HCT116 (cell line): ENCODE data around the gene TIGAR. TPM values are rescaled to one million over a fixed set of nuclear protein-coding genes. Genes with fewer than 3 reads are reported as not detected.

ENCODE experiments used
- ATAC-seq: fragments of 200-7000 bp; cut with Tn5 transposase; 2 replicates; pipeline ENCODE4 v1.9.1; 2020; ENCODE audit warnings: mild to moderate bottlenecking, moderate library complexity
- BruUV-seq: library from RNA; stranded (reverse); fragments of 400-500 nt; replicated peaks from 2 replicates; lab custom pipeline; 2021; lab: Mats Ljungman, UMichigan
- CTCF ChIA-PET: fragments of 300-600 bp; sonication (Branson Sonifier 250); formaldehyde crosslinking; loops from one replicate; lab custom pipeline; 2021; ENCODE audit warnings: antibody characterized with exemption; lab: Charles Lee
- POLR2A ChIA-PET: fragments of 300-600, 350-600 bp; sonication (Branson Sonifier 250); formaldehyde crosslinking; loops from one replicate; lab custom pipeline; 2021; ENCODE audit warnings: antibody characterized with exemption; lab: Charles Lee
- RAD21 ChIA-PET, 2 experiments: fragments of 300-600 bp; sonication (Branson Sonifier 250); formaldehyde crosslinking; loops; one replicate each; lab custom pipeline; 2023; ENCODE audit warnings: low total read pairs in 2 of 2; ENCODE audit not compliant: uncharacterized antibody in 2 of 2, unreplicated experiment in 2 of 2, low non-redundant PET in 1 of 2; lab: Charles Lee
- DNase-seq: peaks from one replicate; pipeline ENCODE4 v3.0.0-alpha.2; 2010; ENCODE audit warnings: low read depth, low spot score
- H2AFZ ChIP-seq: fragments of 200-600 bp; shearing (Covaris generic), sonication (generic); 2 replicates; pipeline ENCODE4 v1.6.1; 2017; ENCODE audit warnings: low read depth, mixed run types, mixed read lengths, antibody characterized with exemption, low read length; ENCODE audit not compliant: poor library complexity, severe bottlenecking
- H3K27ac ChIP-seq: 2 replicates; pipeline ENCODE4 v1.5.1; 2012; ENCODE audit warnings: low read depth, low read length
- H3K27me3 ChIP-seq: fragments of 200-600 bp; sonication (generic); 2 replicates; pipeline ENCODE4 v1.6.1; 2016; ENCODE audit warnings: mixed run types, low read length, mixed read lengths; ENCODE audit not compliant: insufficient read depth
- H3K36me3 ChIP-seq, 2 experiments: fragments of 200-500 bp in 1 of 2; fragments of 200-600 bp in 1 of 2; sonication (Bioruptor generic) in 1 of 2; sonication (generic) in 1 of 2; 2 replicates each; pipeline versions ENCODE4 v1.5.1 to v1.6.1; 2014 to 2016; ENCODE audit warnings: low read length in 2 of 2, inconsistent platforms in 1 of 2, mixed read lengths in 1 of 2, mixed run types in 1 of 2; ENCODE audit not compliant: insufficient read depth in 2 of 2, control insufficient read depth in 1 of 2
- H3K4me1 ChIP-seq, 2 experiments: fragments of 200-600 bp in 1 of 2; sonication (generic) in 1 of 2; 2 replicates each; pipeline versions ENCODE4 v1.5.1 to v1.6.1; 2012 to 2017; ENCODE audit warnings: low read length in 2 of 2, inconsistent platforms in 1 of 2, mild to moderate bottlenecking in 1 of 2, mixed read lengths in 1 of 2, mixed run types in 1 of 2, moderate library complexity in 1 of 2; ENCODE audit not compliant: insufficient read depth in 2 of 2, control insufficient read depth in 1 of 2
- H3K4me2 ChIP-seq: fragments of 200-600 bp; sonication (generic); 2 replicates; pipeline ENCODE4 v1.6.1; 2017; ENCODE audit warnings: mixed run types, low read length, mixed read lengths
- H3K4me3 ChIP-seq, 2 experiments: fragments of 200-600 bp in 1 of 2; sonication (generic) in 1 of 2; replicated peaks in 1 of 2; 2 replicates each; pipeline ENCODE4 v1.5.1; 2011 to 2016; ENCODE audit warnings: low read length in 2 of 2, control low read depth in 1 of 2, low read depth in 1 of 2, mild to moderate bottlenecking in 1 of 2, mixed read lengths in 1 of 2, mixed run types in 1 of 2
- H3K79me2 ChIP-seq: fragments of 200-600 bp; sonication (generic); 2 replicates; pipeline ENCODE4 v1.6.1; 2017; ENCODE audit warnings: mild to moderate bottlenecking, mixed run types, low read length, moderate library complexity, mixed read lengths; ENCODE audit not compliant: insufficient read depth
- H3K9ac ChIP-seq: fragments of 200-600 bp; sonication (generic); 2 replicates; pipeline ENCODE4 v1.6.1; 2016; ENCODE audit warnings: low read length, mixed read lengths
- H3K9me2 ChIP-seq: fragments of 200-600 bp; sonication (generic), shearing (Covaris generic); 2 replicates; pipeline ENCODE4 v1.6.1; 2017; ENCODE audit warnings: mixed run types, mild to moderate bottlenecking, moderate library complexity; ENCODE audit not compliant: insufficient read depth
- H3K9me3 ChIP-seq, 2 experiments: fragments of 200-500 bp in 1 of 2; fragments of 200-600 bp in 1 of 2; sonication (Bioruptor generic) in 1 of 2; sonication (generic) in 1 of 2; 2 replicates each; pipeline ENCODE4 v1.6.1; 2014 to 2017; ENCODE audit warnings: low read length in 2 of 2, mixed read lengths in 2 of 2, inconsistent platforms in 1 of 2, low read depth in 1 of 2, mild to moderate bottlenecking in 1 of 2, mixed run types in 1 of 2, moderate library complexity in 1 of 2; ENCODE audit not compliant: control insufficient read depth in 1 of 2, insufficient read depth in 1 of 2
- H4K20me1 ChIP-seq: fragments of 200-600 bp; sonication (generic), shearing (Covaris generic); 2 replicates; pipeline ENCODE4 v1.6.1; 2017; ENCODE audit warnings: mixed run types, mild to moderate bottlenecking, moderate library complexity; ENCODE audit not compliant: insufficient read depth
- CBX3 ChIP-seq: IDR thresholded peaks from 2 replicates; pipeline ENCODE4 v1.6.1; 2012; ENCODE audit warnings: low read depth
- CEBPB ChIP-seq: IDR thresholded peaks from 2 replicates; pipeline ENCODE4 v1.6.1; 2012; ENCODE audit warnings: low read depth
- EGR1 ChIP-seq: IDR thresholded peaks from 2 replicates; pipeline ENCODE4 v1.6.1; 2012; ENCODE audit warnings: low read depth
- EZH2 ChIP-seq: fragments of 200-600 bp; sonication (generic); IDR thresholded peaks from 2 replicates; pipeline ENCODE4 v1.6.1; 2017; ENCODE audit warnings: antibody characterized with exemption, mixed run types
- EZH2phosphoT487 ChIP-seq: fragments of 200-600 bp; IDR thresholded peaks from 2 replicates; pipeline ENCODE4 v1.6.1; 2018; ENCODE audit warnings: antibody characterized with exemption, borderline replicate concordance
- FOSL1 ChIP-seq: IDR thresholded peaks from 2 replicates; pipeline ENCODE4 v1.6.1; 2012; ENCODE audit warnings: low read depth
- JUND ChIP-seq: IDR thresholded peaks from 2 replicates; pipeline ENCODE4 v1.6.1; 2012
- POLR2A ChIP-seq: IDR thresholded peaks from 2 replicates; pipeline ENCODE4 v1.7.0; 2011; ENCODE audit warnings: borderline replicate concordance; ENCODE audit not compliant: insufficient read depth, insufficient read length; ENCODE audit errors: extremely low read depth
- POLR2AphosphoS5 ChIP-seq: IDR thresholded peaks from 2 replicates; pipeline ENCODE4 v1.6.1; 2011; ENCODE audit warnings: mild to moderate bottlenecking, low read depth, low read length, moderate library complexity
- RAD21 ChIP-seq: IDR thresholded peaks from 2 replicates; pipeline ENCODE4 v1.6.1; 2012; ENCODE audit warnings: low read depth, mild to moderate bottlenecking
- SIN3A ChIP-seq: IDR thresholded peaks from 2 replicates; pipeline ENCODE4 v1.6.1; 2012; ENCODE audit warnings: low read depth
- SP1 ChIP-seq: IDR thresholded peaks from 2 replicates; pipeline ENCODE4 v1.6.1; 2012; ENCODE audit warnings: low read depth
- SRF ChIP-seq: IDR thresholded peaks from 2 replicates; pipeline ENCODE4 v1.6.1; 2012; ENCODE audit warnings: low read depth
- YY1 ChIP-seq: IDR thresholded peaks from 2 replicates; pipeline ENCODE4 v1.6.1; 2011; ENCODE audit warnings: low read length, low read depth, moderate library complexity, mild to moderate bottlenecking; ENCODE audit not compliant: insufficient replicate concordance; ENCODE audit errors: extremely low read depth
- ZFX ChIP-seq: fragments of 450-650 bp; IDR thresholded peaks from 2 replicates; pipeline ENCODE4 v1.6.1; 2017
- intact Hi-C: fragments of 100-400 bp; cut with micrococcal nuclease; formaldehyde crosslinking; loops from 2 replicates; pipeline ENCODE4 v1.10.0; 2022
- total RNA-seq: library from RNA; stranded (reverse); gene quantifications from one replicate; pipeline ENCODE4 v1.2.1, GENCODE V29; 2021; ENCODE audit not compliant: unreplicated experiment
- TF ChIP-seq, protein P1 (sequence below): IDR thresholded peaks from 2 replicates; pipeline ENCODE4 v1.6.1; 2012
- TF ChIP-seq, protein P2 (sequence below): IDR thresholded peaks from 2 replicates; pipeline ENCODE4 v1.6.1; 2012; ENCODE audit warnings: low read depth
- TF ChIP-seq, protein P3 (sequence below), 3 experiments: fragments of 200-600 bp in 1 of 3; sonication (generic) in 1 of 3; IDR thresholded peaks in 2 of 3; conservative IDR thresholded peaks in 1 of 3; 2 replicates each; pipeline ENCODE4 v1.5.1; 2012 to 2017; ENCODE audit warnings: low read depth in 2 of 3, low read length in 2 of 3, antibody characterized with exemption in 1 of 3, borderline replicate concordance in 1 of 3, control low read depth in 1 of 3, mild to moderate bottlenecking in 1 of 3, mixed read lengths in 1 of 3, mixed run types in 1 of 3, moderate library complexity in 1 of 3; ENCODE audit not compliant: insufficient read depth in 1 of 3
- TF ChIP-seq, protein P4 (sequence below): IDR thresholded peaks from 2 replicates; pipeline ENCODE4 v1.6.1; 2012
- TF ChIP-seq, protein P5 (sequence below): IDR thresholded peaks from 2 replicates; pipeline ENCODE4 v1.6.1; 2011; ENCODE audit warnings: mild to moderate bottlenecking, low read length, moderate library complexity; ENCODE audit not compliant: insufficient replicate concordance; ENCODE audit errors: extremely low read depth

Gene TIGAR
- total RNA-seq, 1 experiment from 2014 or later, result 13.7 TPM

DNA sequence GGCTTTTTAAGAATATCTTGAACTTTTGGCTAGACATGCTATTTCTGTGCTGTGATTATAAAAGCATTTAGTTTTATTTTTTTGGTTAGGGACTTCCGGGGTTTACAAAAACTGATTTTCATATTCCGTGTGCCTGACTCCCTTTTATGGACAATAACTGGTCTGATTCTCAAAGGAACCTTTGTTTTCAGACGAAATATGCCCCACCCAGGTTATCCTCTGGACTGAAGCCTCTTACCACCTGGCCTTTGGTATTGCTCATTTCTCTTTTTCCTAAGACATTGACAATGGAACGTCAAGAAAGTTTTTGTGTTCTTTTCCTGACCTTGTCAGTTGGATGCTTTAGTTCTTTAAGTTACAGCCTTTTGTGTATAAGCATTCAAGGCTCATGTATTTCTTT is 10.8 kb downstream of the TIGAR start:
- Histone ChIP-seq H3K27ac (no peak overlapping the region), H3K9ac (no peak overlapping the region), H2AFZ (no peak overlapping the region), H4K20me1 (no peaks in the 10 kb centered on the region; the same call in 1 of the 2 replicates), H3K27me3 (no peaks in the 10 kb centered on the region), H3K9me3 (no peaks in the 10 kb centered on the region), H3K36me3 (peaks cover under 1 to 4% of the 10 kb centered on the region in 2 experiments; a peak in 1 of 4 replicates), H3K4me1 (no peaks in the 10 kb centered on the region), H3K79me2 (peaks cover 25% of the 10 kb centered on the region), H3K4me3 (no peak overlapping the region), H3K4me2 (no peak overlapping the region), H3K9me2 (no peaks in the 10 kb centered on the region)
- ChIA-PET POLR2A (no interaction called here), RAD21 (interaction anchor here in 1 of 2 experiments (0.7 kb wide), 1 partner anchor 35 kb away, joined by 6 read pairs; no protein-coding TSS in a partner anchor), CTCF (no interaction called here)
- TF ChIP-seq SRF (no peak), SP1 (no peak), EZH2 (no peak), YY1 (no peak), EGR1 (no peak), EZH2phosphoT487 (no peak), ZFX (no peak), FOSL1 (no peak), POLR2A (no peak), RAD21 (no peak), CBX3 (no peak), POLR2AphosphoS5 (no peak), CEBPB (no peak), JUND (no peak), SIN3A (no peak)
- TF ChIP-seq, protein P1, sequence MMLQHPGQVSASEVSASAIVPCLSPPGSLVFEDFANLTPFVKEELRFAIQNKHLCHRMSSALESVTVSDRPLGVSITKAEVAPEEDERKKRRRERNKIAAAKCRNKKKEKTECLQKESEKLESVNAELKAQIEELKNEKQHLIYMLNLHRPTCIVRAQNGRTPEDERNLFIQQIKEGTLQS, result no peak
- TF ChIP-seq, protein P2, sequence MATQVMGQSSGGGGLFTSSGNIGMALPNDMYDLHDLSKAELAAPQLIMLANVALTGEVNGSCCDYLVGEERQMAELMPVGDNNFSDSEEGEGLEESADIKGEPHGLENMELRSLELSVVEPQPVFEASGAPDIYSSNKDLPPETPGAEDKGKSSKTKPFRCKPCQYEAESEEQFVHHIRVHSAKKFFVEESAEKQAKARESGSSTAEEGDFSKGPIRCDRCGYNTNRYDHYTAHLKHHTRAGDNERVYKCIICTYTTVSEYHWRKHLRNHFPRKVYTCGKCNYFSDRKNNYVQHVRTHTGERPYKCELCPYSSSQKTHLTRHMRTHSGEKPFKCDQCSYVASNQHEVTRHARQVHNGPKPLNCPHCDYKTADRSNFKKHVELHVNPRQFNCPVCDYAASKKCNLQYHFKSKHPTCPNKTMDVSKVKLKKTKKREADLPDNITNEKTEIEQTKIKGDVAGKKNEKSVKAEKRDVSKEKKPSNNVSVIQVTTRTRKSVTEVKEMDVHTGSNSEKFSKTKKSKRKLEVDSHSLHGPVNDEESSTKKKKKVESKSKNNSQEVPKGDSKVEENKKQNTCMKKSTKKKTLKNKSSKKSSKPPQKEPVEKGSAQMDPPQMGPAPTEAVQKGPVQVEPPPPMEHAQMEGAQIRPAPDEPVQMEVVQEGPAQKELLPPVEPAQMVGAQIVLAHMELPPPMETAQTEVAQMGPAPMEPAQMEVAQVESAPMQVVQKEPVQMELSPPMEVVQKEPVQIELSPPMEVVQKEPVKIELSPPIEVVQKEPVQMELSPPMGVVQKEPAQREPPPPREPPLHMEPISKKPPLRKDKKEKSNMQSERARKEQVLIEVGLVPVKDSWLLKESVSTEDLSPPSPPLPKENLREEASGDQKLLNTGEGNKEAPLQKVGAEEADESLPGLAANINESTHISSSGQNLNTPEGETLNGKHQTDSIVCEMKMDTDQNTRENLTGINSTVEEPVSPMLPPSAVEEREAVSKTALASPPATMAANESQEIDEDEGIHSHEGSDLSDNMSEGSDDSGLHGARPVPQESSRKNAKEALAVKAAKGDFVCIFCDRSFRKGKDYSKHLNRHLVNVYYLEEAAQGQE, result no peak
- TF ChIP-seq, protein P3, sequence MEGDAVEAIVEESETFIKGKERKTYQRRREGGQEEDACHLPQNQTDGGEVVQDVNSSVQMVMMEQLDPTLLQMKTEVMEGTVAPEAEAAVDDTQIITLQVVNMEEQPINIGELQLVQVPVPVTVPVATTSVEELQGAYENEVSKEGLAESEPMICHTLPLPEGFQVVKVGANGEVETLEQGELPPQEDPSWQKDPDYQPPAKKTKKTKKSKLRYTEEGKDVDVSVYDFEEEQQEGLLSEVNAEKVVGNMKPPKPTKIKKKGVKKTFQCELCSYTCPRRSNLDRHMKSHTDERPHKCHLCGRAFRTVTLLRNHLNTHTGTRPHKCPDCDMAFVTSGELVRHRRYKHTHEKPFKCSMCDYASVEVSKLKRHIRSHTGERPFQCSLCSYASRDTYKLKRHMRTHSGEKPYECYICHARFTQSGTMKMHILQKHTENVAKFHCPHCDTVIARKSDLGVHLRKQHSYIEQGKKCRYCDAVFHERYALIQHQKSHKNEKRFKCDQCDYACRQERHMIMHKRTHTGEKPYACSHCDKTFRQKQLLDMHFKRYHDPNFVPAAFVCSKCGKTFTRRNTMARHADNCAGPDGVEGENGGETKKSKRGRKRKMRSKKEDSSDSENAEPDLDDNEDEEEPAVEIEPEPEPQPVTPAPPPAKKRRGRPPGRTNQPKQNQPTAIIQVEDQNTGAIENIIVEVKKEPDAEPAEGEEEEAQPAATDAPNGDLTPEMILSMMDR (IDR thresholded peaks at IDR 0.05 in 2 of 3, conservative IDR thresholded peaks at IDR 0.05 in 1 of 3; ENCODE audit: borderline replicate concordance in 1 of 3, insufficient read depth in 1 of 3, low read depth in 2 of 3, low read length in 2 of 3), result no peak
- TF ChIP-seq, protein P4, sequence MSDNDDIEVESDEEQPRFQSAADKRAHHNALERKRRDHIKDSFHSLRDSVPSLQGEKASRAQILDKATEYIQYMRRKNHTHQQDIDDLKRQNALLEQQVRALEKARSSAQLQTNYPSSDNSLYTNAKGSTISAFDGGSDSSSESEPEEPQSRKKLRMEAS, result no peak
- TF ChIP-seq, protein P5, sequence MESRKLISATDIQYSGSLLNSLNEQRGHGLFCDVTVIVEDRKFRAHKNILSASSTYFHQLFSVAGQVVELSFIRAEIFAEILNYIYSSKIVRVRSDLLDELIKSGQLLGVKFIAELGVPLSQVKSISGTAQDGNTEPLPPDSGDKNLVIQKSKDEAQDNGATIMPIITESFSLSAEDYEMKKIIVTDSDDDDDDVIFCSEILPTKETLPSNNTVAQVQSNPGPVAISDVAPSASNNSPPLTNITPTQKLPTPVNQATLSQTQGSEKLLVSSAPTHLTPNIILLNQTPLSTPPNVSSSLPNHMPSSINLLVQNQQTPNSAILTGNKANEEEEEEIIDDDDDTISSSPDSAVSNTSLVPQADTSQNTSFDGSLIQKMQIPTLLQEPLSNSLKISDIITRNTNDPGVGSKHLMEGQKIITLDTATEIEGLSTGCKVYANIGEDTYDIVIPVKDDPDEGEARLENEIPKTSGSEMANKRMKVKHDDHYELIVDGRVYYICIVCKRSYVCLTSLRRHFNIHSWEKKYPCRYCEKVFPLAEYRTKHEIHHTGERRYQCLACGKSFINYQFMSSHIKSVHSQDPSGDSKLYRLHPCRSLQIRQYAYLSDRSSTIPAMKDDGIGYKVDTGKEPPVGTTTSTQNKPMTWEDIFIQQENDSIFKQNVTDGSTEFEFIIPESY, result no peak
- intact Hi-C loops, result no loop called here
- BruUV-seq, result no TSS peak
- DNase-seq, result no peak
- ATAC-seq, result no peak
